HG02981 (cell line): ENCODE results near the gene PTGES3.

Experiments used
- ATAC-seq: cut with Tn5 transposase; IDR thresholded peaks from one replicate; pipeline ENCODE4 v1.9.1; 2021; ENCODE audit warnings: mild to moderate bottlenecking, moderate library complexity; ENCODE audit not compliant: unreplicated experiment

The PTGES3 gene

DNA sequence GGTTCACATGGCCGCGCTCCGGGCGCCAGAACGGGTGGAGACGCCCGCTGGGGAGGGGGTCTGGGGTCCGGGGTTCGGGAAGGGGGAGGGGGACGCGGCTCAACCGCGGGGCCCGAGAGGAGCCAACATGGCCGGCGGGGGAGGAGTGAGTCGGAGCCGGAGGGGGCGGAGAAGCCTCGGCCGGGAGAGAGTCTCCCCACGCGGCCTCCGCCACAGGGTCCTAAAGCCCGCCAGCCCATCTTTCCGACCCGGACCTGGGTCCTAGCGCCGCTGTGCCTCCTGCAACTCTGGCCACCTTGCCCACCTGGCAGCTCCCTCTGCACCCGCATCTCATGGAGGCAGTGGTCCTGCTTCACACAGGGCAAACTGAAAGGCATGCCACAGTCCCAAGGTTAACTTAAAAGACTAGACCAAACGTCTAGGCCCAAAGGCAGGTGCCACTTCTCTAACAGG, 57.9 kb downstream of the PTGES3 start, which contains the start of gene BAZ2A:
TSS of gene BAZ2A (minus strand) at position 147 of the 453 bp plus-strand sequence. CDS start 12,796 bp downstream, outside the sequence.
- peak; percentile 55 for ATAC-seq

GRCh38 chr12:56629459-56630179, 58.5 kb downstream of the PTGES3 start:
- peak; percentile 0 for ATAC-seq

DNA sequence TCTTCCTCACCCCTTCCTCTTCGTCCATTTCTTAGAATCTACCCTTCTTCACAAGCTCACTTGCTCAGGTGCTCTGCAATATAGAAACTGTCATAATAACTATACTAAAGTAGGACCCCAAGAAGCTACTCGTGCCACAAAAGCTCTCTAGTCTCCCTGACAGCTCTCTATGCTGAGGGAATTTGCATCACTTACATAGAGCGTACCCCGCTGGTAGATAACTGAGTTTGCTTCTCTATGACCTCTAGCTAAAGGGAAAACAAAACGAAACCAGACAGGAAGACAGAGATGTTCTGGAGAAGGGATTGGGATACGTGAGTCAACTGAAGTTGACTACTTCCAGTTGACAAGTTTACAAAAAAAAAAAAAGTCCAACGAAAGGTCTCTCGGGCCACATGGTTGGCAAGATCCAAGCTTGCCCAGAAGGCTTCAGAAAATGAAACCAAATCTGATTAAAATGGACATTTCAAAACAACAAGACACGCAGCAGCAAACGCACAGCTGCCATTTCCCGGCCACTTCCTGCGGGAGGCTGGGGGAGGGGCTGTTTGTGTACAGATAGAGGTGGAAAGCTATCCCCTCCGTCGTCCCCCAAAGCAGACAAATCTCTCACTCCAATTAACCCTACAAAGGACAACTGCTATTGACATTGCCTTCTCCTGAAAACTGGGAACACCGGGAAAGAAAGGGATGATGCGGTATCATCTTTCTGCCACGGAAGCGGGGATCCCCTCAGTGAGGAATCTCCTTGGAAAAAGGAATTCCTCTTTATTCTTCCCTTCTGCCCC, 59.2 kb downstream of the PTGES3 start:
- no peak for ATAC-seq

- no peak for ATAC-seq
These were observed 61.4 kb downstream of the PTGES3 start for GRCh38 chr12:56626701-56627100.

DNA sequence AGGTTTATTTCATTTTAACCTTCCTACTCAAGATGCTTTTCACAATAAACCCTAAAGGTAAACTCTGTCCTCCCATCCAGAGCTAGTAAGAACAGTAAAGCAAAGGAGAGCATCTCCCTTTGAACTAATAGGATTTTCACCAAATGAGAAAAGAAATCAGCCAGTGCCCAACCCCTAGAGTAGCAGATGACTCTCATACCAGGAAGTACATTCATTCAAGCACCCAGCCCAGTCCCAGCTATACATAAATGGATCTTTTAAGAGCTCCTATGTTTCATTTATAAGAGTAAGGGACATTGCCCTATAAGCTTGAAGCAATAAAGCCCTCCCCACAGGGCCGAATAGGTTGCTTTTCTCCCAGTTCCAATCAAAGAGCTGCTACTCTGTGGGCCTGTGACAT, 65.5 kb downstream of the PTGES3 start:
- no peak for ATAC-seq

DNA sequence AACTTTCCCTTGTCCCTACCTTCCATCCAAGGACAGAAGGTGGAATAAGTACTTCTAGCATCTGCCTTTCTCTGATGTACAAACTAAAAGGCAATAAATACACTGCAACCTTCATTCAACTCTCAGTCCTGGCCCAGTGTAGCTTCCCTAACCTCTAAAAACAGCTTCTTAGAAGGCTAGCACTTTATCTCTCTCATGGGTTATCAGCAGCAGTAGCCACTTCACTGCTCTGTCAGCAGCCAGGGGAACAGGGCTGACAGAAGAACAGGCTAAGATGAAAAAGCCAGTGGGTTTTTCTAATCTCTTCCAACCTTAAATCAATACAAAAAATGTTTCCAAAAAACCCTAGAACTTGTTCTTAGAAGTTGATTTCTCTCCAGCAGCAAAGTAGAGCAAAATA, 71.2 kb downstream of the PTGES3 start:
- no peak for ATAC-seq

- no peak for ATAC-seq
These were observed 71.8 kb downstream of the PTGES3 start for GRCh38 chr12:56616244-56616643.

- no peak for ATAC-seq
These were observed 73.5 kb downstream of the PTGES3 start for GRCh38 chr12:56614627-56615026.
